GM13977 (cell line): ENCODE data around the gene CAMKV.

Experiments used
- DNase-seq: peaks from one replicate; pipeline ENCODE4 v3.0.0; 2012; ENCODE audit warnings: low spot score
- in situ Hi-C: fragments of 300-500 bp; cut with MboI; formaldehyde crosslinking; loops from one replicate; pipeline ENCODE4 v1.12.0; 2022; ENCODE audit warnings: low sequenced_read_pairs, low pct_unique_long_range_greater_than_20kb, mixed read lengths, inconsistent platforms; ENCODE audit not compliant: unreplicated experiment
- TF ChIP-seq, protein P1 (sequence below): IDR thresholded peaks from 2 replicates; pipeline ENCODE4 v1.5.1; 2012; ENCODE audit warnings: mild to moderate bottlenecking, control low read depth; ENCODE audit not compliant: insufficient read depth; ENCODE audit errors: extremely low read depth, missing control alignments

CAMKV gene

DNA sequence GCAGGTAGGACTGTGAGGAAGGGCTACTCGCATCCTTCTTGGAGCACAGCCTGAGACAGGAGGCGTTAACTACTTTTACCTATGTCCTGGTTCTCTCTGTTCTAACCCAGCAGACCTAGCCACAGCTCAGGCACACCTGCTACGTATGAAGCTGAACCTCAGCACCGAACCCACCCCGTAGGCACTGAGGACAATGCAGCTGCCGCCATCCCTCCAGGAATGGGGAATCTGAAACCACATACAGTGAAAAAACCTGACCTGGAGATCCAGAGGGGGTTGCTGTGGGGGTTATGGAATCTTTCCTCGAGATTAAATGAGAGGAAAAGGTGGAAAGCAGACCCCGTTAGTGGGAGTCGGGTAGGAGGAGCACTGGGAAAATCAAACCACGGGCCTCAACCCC is 19.6 kb upstream of the CAMKV start:
- in situ Hi-C loops: no loop called here
- TF ChIP-seq, protein P1, sequence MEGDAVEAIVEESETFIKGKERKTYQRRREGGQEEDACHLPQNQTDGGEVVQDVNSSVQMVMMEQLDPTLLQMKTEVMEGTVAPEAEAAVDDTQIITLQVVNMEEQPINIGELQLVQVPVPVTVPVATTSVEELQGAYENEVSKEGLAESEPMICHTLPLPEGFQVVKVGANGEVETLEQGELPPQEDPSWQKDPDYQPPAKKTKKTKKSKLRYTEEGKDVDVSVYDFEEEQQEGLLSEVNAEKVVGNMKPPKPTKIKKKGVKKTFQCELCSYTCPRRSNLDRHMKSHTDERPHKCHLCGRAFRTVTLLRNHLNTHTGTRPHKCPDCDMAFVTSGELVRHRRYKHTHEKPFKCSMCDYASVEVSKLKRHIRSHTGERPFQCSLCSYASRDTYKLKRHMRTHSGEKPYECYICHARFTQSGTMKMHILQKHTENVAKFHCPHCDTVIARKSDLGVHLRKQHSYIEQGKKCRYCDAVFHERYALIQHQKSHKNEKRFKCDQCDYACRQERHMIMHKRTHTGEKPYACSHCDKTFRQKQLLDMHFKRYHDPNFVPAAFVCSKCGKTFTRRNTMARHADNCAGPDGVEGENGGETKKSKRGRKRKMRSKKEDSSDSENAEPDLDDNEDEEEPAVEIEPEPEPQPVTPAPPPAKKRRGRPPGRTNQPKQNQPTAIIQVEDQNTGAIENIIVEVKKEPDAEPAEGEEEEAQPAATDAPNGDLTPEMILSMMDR: no peak
- no peak for DNase-seq

DNA sequence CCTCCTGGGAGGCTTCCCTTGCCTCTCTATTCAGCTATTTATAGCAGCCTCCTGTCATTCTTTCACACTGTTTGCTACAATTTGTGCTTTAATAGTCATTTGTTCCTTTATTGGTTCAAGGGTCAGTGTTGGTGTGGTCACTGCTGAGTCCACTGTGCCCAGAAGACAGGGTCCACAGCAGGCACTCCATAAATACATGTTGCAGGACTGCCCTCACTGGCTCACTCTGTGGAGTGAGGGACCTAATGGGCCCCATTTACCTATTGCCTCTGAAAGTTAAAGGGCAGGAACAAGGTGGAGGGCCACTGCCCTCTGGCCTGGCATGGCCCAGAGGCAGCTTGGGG is 17.2 kb upstream of the CAMKV start:
- TF ChIP-seq, protein P1: no peak
- no peak for DNase-seq
- in situ Hi-C loops: no loop called here

DNA sequence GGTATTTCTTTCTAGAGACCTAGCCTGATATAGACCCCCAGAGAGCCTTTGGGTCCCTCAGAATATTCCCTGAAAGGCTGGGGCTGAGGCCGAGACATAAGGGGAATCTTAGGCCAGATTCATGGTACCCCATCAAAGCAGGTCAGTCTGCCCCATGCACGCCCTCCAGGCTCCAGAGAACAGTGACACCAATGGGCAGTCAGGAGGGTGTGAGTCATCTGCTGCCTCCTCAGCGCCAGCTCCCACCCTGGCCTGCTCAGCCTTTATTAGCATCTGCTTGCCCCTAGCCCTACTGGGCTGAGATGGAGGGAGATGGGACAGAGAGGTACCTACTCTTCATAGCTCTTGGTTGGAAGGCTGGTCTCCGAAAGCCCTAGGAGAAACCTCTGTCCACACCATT is 14.3 kb upstream of the CAMKV start:
- TF ChIP-seq, protein P1: no peak
- in situ Hi-C loops: no loop called here
- no peak for DNase-seq

DNA sequence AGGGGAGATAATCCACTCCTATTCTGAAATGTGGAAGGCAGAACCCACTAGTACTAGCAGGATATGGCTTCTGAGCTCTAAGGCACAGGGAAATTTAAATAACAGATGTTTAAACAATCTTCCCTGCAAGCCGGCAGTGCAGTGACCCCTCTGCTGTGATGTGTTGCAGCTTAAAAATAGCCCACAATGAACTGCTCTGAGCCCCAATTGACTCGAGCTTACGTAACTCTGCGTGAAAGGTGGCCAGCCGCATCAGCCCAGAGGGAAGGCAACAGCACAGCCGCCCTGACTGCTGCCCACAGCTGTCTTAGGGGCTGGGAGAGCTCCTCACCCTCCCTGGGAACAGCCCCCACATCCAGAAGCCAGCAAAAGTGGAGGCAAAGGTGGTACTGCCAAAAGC is 12.5 kb upstream of the CAMKV start:
- in situ Hi-C loops: no loop called here
- TF ChIP-seq, protein P1: no peak
- no peak for DNase-seq

DNA sequence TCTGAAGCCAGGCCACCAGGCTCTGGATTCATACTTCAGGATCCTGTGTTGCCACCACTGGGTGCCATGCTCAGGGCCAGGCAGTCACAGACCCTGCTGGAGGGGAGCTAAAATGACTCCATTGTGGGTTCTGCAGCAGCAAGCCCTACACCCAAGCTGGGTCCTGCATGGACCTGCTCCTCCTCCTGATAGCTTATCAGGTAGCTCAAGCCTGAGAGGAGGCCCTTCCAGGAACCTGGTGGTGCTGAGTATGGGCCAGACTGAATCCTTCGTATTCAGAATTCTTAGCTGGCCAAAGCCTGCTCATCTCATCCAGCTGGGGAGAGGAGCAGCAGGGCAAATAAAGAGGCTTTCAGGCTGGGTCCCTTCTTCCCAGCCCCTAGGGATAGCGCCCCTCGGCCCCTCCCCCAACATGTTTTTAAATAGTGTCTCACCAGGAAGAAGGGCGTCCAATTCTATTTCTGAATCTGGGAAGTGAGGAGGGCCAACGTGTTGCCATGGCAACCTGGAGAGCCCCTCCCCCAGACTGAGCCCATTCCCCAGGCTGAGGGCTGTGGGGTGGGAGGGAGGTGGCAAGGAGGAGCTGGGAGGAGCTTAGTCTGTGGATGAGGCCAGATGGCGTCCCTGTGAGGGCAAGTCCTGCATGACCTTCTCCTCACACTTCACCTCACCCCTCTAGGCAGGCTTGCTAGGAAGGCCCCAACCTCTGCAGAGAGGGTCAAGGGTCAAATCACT is 11.0 kb upstream of the CAMKV start:
- TF ChIP-seq, protein P1: no peak
- no peak for DNase-seq
- in situ Hi-C loops: no loop called here

DNA sequence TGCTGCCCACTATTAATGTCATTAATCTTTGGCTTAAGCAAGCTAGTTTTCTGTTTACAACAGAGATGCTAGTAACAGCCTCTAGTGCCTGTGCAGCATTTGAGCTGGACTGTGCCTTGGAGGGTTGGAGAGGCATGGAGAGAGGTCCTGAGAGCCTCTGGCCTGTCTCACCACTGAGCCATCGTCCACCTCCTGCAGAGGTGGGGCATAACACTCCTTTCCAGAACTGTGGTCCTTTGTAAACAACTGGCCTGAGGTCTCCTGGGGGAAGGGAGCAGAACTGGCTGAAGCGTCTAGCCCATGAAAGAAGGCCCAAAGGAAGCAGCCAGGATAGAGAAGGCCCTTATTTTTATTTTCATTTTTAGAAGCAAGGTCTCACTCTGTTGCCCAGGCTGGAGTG is 10.0 kb upstream of the CAMKV start:
- DNase-seq: no peak
- in situ Hi-C loops: no loop called here
- TF ChIP-seq, protein P1: no peak
